GM23338 (cell line): ENCODE results near the gene C1orf50. TPM values are rescaled to one million over a fixed set of nuclear protein-coding genes. Genes with fewer than 3 reads are reported as not detected.

ENCODE experiments used
- ATAC-seq: fragments of 200-7000 bp; cut with Tn5 transposase; 3 replicates; pipeline ENCODE4 v1.9.1; 2020
- DNase-seq: peaks from one replicate; pipeline ENCODE4 v3.0.0-alpha.2; 2015; ENCODE audit warnings: low spot score
- H2AFZ ChIP-seq: fragments of 200-600 bp; sonication (generic); 2 replicates; pipeline ENCODE4 v1.8.0; 2016; ENCODE audit warnings: antibody characterized with exemption, mild to moderate bottlenecking, moderate library complexity
- H3F3A ChIP-seq: fragments of 200-600 bp; sonication (generic); replicated peaks from 2 replicates; pipeline ENCODE4 v1.8.0; 2017; ENCODE audit warnings: antibody characterized with exemption, mixed run types, low read depth
- H3K27ac ChIP-seq: fragments of 200-600 bp; sonication (generic); 2 replicates; pipeline ENCODE4 v1.6.1; 2016; ENCODE audit warnings: low read depth
- H3K27me3 ChIP-seq: fragments of 200-600 bp; sonication (generic); 2 replicates; pipeline ENCODE4 v1.8.0; 2016; ENCODE audit warnings: mild to moderate bottlenecking, mixed run types, moderate library complexity; ENCODE audit not compliant: insufficient read depth
- H3K36me3 ChIP-seq: fragments of 200-600 bp; sonication (generic); 2 replicates; pipeline ENCODE4 v1.8.0; 2016; ENCODE audit warnings: mild to moderate bottlenecking; ENCODE audit not compliant: insufficient read depth
- H3K4me1 ChIP-seq: fragments of 200-600 bp; sonication (generic); 2 replicates; pipeline ENCODE4 v1.8.0; 2016; ENCODE audit warnings: mild to moderate bottlenecking, moderate library complexity; ENCODE audit not compliant: insufficient read depth
- H3K4me2 ChIP-seq: fragments of 200-600 bp; sonication (generic); 2 replicates; pipeline ENCODE4 v1.7.1; 2017; ENCODE audit warnings: mixed run types
- H3K4me3 ChIP-seq: fragments of 200-600 bp; sonication (generic); 2 replicates; pipeline ENCODE4 v1.6.1; 2016; ENCODE audit warnings: mixed run types
- H3K79me2 ChIP-seq: fragments of 200-600 bp; sonication (generic); replicated peaks from 2 replicates; pipeline ENCODE4 v1.8.0; 2017; ENCODE audit warnings: mild to moderate bottlenecking; ENCODE audit not compliant: insufficient read depth
- H3K9me2 ChIP-seq: fragments of 200-600 bp; sonication (generic); 2 replicates; pipeline ENCODE4 v1.8.0; 2017; ENCODE audit not compliant: insufficient read depth
- H4K20me1 ChIP-seq: fragments of 200-600 bp; sonication (generic); replicated peaks from 2 replicates; pipeline ENCODE4 v1.8.0; 2017; ENCODE audit warnings: mild to moderate bottlenecking; ENCODE audit not compliant: insufficient read depth
- H3K27ac Mint-ChIP-seq: 2 replicates; pipeline ENCODE4 v1.8.0; 2020; ENCODE audit warnings: inconsistent platforms, mild to moderate bottlenecking, moderate library complexity, mixed read lengths
- H3K27me3 Mint-ChIP-seq: 3 replicates; pipeline ENCODE4 v1.8.0; 2022; ENCODE audit warnings: low read depth, mild to moderate bottlenecking, moderate library complexity, mixed read lengths, inconsistent platforms; ENCODE audit not compliant: insufficient read depth, poor library complexity
- H3K36me3 Mint-ChIP-seq: 3 replicates; pipeline ENCODE4 v1.8.0; 2021; ENCODE audit warnings: low read depth, mild to moderate bottlenecking, inconsistent platforms, moderate library complexity, mixed read lengths
- H3K4me1 Mint-ChIP-seq: 3 replicates; pipeline ENCODE4 v1.8.0; 2020; ENCODE audit warnings: mild to moderate bottlenecking, inconsistent platforms, mixed read lengths
- H3K4me3 Mint-ChIP-seq: 3 replicates; pipeline ENCODE4 v1.8.0; 2021; ENCODE audit warnings: moderate library complexity, mild to moderate bottlenecking, inconsistent platforms, mixed read lengths
- H3K9me3 Mint-ChIP-seq: 3 replicates; pipeline ENCODE4 v1.8.0; 2020; ENCODE audit warnings: moderate library complexity, mild to moderate bottlenecking, inconsistent platforms, mixed read lengths
- ETS1 ChIP-seq: IDR thresholded peaks from 2 replicates; pipeline ENCODE4 v1.6.1; 2016; ENCODE audit warnings: antibody characterized with exemption
- EZH2 ChIP-seq: fragments of 200-600 bp; sonication (generic); IDR thresholded peaks from one replicate; pipeline ENCODE4 v1.8.0; 2017; ENCODE audit warnings: antibody characterized with exemption, mild to moderate bottlenecking, low read depth; ENCODE audit not compliant: unreplicated experiment
- EZH2phosphoT487 ChIP-seq: fragments of 200-600 bp; sonication (generic); IDR thresholded peaks from one replicate; pipeline ENCODE4 v1.8.1; 2018; ENCODE audit warnings: antibody characterized with exemption; ENCODE audit not compliant: unreplicated experiment
- NANOG ChIP-seq: IDR thresholded peaks from 2 replicates; pipeline ENCODE4 v1.6.1; 2016; ENCODE audit warnings: antibody characterized with exemption, borderline replicate concordance
- POLR2AphosphoS5 ChIP-seq: IDR thresholded peaks from 2 replicates; pipeline ENCODE4 v1.6.1; 2016; ENCODE audit warnings: antibody characterized with exemption, low read depth
- STAT1 ChIP-seq: IDR thresholded peaks from one replicate; pipeline ENCODE4 v1.6.1; 2016; ENCODE audit warnings: antibody characterized with exemption; ENCODE audit not compliant: unreplicated experiment
- ZNF114 ChIP-seq: fragments of 250-450 bp; sonication (Bioruptor Pico); IDR thresholded peaks from 2 replicates; pipeline ENCODE4 v1.5.0; 2020; ENCODE audit warnings: mild to moderate bottlenecking, moderate library complexity
- ZNF331 ChIP-seq: fragments of 250-450 bp; sonication (Bioruptor Pico); IDR thresholded peaks from 2 replicates; pipeline ENCODE4 v1.5.0; 2020; ENCODE audit warnings: low read depth, mild to moderate bottlenecking, moderate library complexity
- ZNF462 ChIP-seq: fragments of 250-450 bp; sonication (Bioruptor Pico); IDR thresholded peaks from 2 replicates; pipeline ENCODE4 v1.5.0; 2020; ENCODE audit warnings: mild to moderate bottlenecking, moderate library complexity
- polyA plus RNA-seq: library from polyadenylated mRNA; unstranded; fragments of >200 nt; fragmentation: Nextera tagmentation; extraction: Ambion mirVana; gene quantifications from 2 replicates; pipeline ENCODE4 v1.2.1, GENCODE V29; 2016
- total RNA-seq: library from RNA; depleted of rRNA; stranded (reverse); fragments of >200 nt; shearing (Covaris generic); gene quantifications from 2 replicates; pipeline ENCODE4 v1.2.3, GENCODE V29; 2014
- TF ChIP-seq, protein P1 (sequence below): IDR thresholded peaks from one replicate; pipeline ENCODE4 v1.6.1; 2018; ENCODE audit warnings: antibody characterized with exemption; ENCODE audit not compliant: unreplicated experiment
- TF ChIP-seq, protein P2 (sequence below), 2 experiments: fragments of 200-600 bp in 1 of 2; sonication (generic) in 1 of 2; conservative IDR thresholded peaks; 2 replicates each; pipeline versions ENCODE4 v1.5.1 to v1.6.1; 2016 to 2017; ENCODE audit warnings: antibody characterized with exemption in 2 of 2, low read depth in 2 of 2, mild to moderate bottlenecking in 2 of 2, moderate library complexity in 1 of 2

The C1orf50 gene
- total and polyA plus RNA-seq, 2 experiments from 2014 or later = 4.4 to 4.7 TPM

GRCh38 chr1:42744148-42744413, 23.0 kb upstream of the C1orf50 start:
- Histone ChIP-seq H2AFZ (no peak overlapping the region), H4K20me1 (no peaks in the 10 kb centered on the region), H3F3A (0 out of 2 replicates have a peak, but pooled peaks cover 3% of the 10 kb centered on the region), H3K36me3 (no peaks in the 10 kb centered on the region), H3K27ac (no peak overlapping the region), H3K4me2 (no peak overlapping the region), H3K4me1 (peaks cover 22% of the 10 kb centered on the region), H3K4me3 (no peak overlapping the region), H3K9me2 (no peaks in the 10 kb centered on the region), H3K79me2 (no peaks in the 10 kb centered on the region), H3K27me3 (no peaks in the 10 kb centered on the region)
- H3K4me1 Mint-ChIP-seq = peaks cover 40% of the 10 kb centered on the region
- H3K4me3 Mint-ChIP-seq = no peak overlapping the region
- DNase-seq = no peak
- H3K9me3 Mint-ChIP-seq = no peaks in the 10 kb centered on the region; the same call in 1 of the 3 replicates
- TF ChIP-seq NANOG (no peak), EZH2phosphoT487 (no peak), POLR2AphosphoS5 (no peak), ETS1 (no peak), ZNF114 (no peak), EZH2 (no peak), ZNF462 (CRISPR knock-in tag) (no peak), ZNF331 (no peak), STAT1 (no peak)
- TF ChIP-seq, protein P1, sequence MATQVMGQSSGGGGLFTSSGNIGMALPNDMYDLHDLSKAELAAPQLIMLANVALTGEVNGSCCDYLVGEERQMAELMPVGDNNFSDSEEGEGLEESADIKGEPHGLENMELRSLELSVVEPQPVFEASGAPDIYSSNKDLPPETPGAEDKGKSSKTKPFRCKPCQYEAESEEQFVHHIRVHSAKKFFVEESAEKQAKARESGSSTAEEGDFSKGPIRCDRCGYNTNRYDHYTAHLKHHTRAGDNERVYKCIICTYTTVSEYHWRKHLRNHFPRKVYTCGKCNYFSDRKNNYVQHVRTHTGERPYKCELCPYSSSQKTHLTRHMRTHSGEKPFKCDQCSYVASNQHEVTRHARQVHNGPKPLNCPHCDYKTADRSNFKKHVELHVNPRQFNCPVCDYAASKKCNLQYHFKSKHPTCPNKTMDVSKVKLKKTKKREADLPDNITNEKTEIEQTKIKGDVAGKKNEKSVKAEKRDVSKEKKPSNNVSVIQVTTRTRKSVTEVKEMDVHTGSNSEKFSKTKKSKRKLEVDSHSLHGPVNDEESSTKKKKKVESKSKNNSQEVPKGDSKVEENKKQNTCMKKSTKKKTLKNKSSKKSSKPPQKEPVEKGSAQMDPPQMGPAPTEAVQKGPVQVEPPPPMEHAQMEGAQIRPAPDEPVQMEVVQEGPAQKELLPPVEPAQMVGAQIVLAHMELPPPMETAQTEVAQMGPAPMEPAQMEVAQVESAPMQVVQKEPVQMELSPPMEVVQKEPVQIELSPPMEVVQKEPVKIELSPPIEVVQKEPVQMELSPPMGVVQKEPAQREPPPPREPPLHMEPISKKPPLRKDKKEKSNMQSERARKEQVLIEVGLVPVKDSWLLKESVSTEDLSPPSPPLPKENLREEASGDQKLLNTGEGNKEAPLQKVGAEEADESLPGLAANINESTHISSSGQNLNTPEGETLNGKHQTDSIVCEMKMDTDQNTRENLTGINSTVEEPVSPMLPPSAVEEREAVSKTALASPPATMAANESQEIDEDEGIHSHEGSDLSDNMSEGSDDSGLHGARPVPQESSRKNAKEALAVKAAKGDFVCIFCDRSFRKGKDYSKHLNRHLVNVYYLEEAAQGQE = no peak
- TF ChIP-seq, protein P2, sequence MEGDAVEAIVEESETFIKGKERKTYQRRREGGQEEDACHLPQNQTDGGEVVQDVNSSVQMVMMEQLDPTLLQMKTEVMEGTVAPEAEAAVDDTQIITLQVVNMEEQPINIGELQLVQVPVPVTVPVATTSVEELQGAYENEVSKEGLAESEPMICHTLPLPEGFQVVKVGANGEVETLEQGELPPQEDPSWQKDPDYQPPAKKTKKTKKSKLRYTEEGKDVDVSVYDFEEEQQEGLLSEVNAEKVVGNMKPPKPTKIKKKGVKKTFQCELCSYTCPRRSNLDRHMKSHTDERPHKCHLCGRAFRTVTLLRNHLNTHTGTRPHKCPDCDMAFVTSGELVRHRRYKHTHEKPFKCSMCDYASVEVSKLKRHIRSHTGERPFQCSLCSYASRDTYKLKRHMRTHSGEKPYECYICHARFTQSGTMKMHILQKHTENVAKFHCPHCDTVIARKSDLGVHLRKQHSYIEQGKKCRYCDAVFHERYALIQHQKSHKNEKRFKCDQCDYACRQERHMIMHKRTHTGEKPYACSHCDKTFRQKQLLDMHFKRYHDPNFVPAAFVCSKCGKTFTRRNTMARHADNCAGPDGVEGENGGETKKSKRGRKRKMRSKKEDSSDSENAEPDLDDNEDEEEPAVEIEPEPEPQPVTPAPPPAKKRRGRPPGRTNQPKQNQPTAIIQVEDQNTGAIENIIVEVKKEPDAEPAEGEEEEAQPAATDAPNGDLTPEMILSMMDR (conservative IDR thresholded peaks at IDR 0.05; ENCODE audit: low read depth in 2 of 2) = no peak
- H3K27ac Mint-ChIP-seq = no peak overlapping the region
- H3K27me3 Mint-ChIP-seq = peaks cover 20% of the 10 kb centered on the region
- peaks cover 20% of the 10 kb centered on the region for H3K36me3 Mint-ChIP-seq
- ATAC-seq = no peak
